Activated CD8-positive, alpha-beta memory T cell treated with anti-CD3 and anti-CD28 coated beads for 24 hours (primary cell): Measurements from ENCODE around the gene STPG1.
"Not testable (repeated sequence)": the region's sequence is repeated elsewhere in the genome, so short reads cannot be mapped to it uniquely, and the experiment has no call there.

Experiments used
- DNase-seq: peaks from one replicate; pipeline ENCODE4 v3.0.0-alpha.2; 2020

The STPG1 gene

GRCh38 chr1:24413350-24414163 lies at the start of gene STPG1:
TSS of gene STPG1 (minus strand) at chr1:24413782. CDS start at chr1:24401388, 12,394 bp downstream.
- DNase-seq: peak; percentile 93

DNA sequence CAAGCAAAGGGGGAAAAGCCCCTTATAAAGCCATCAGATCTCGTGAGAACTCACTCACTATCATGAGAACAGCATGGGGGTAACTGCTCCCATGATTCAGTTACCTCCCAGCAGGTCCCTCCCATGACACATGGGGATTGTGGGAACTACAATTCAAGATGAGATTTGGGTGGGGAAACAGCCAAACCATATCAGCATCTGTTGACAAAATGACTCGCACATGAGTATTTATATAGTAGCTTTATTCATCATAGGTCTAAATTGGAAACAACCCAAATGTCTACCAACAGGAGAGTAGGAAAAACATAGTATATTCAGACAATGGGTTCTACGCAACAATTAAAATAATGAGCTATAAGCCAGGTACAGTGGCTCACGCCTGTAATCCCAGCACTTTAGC lies 48.5 kb upstream of the STPG1 start:
- DNase-seq: not testable (repeated sequence)

- no peak for DNase-seq
Observed at GRCh38 chr1:24459551-24460266, 46.1 kb upstream of the STPG1 start.

DNA sequence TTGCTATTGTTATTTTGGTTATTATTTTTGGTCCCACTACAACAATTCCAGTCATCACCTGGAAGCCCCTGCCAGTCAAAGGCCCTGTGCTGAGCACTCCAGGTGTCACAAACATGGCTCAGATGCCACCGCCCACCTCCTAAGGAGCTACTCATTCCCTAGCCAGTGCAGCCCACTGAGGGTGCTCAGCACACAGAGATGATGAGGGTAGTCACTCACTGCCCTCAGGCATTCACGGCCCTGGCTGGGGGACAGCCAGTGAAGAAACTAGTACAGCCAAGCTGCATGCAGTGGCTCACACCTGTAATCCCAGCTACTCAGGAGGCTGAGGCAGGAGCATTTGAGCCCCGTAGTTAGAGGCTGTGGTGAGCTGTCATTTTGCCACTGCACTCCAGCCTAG lies 44.3 kb upstream of the STPG1 start:
- DNase-seq: no peak

GRCh38 chr1:24455272-24455671 lies 41.7 kb upstream of the STPG1 start:
- DNase-seq: no peak

GRCh38 chr1:24454673-24455072 lies 41.1 kb upstream of the STPG1 start:
- no peak for DNase-seq

DNA sequence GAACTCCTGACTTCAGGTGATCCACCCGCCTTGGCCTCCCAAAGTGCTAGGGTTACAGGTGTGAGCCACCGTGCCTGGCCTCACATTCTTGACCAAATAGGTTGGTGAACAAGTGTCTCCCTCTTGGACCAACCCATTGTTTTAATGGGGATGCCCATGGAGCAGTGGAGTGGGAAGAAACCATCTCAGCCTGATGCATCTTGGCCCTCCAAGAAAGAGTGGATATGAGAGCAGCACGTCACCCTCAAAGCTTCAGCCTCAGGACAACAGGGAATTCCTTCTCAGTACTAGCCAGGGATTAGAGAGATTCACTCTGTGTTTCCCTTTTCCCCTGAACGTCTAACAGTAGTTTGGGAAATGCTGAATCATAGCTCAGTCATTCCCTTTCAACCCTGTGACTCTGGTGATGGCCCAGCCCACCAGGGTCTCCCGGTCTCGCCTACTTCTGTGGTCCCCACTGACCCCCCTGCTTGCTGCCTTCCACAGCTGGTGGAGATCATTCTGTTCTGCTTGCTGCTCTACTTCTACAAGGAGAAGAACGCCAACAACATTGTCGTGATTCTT lies 39.4 kb upstream of the STPG1 start:
- no peak for DNase-seq

DNA sequence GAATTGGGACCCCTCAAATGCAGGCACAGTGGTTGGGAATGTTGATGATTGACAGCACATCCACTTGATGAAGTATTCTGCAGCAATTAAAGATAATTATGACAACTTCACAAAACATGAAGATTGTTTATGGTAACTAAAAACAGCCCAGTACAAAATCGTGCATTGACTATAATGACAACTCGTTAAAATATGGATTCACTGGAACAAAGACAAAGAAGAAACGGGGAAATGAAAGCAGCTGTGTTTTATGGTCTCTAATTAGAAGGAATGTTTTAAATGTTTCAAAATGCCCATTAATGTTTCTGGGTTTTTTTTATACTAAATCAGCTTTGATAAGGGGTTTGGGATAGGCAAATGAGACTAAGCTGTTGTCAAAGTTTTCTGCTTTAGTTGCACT lies 38.2 kb upstream of the STPG1 start:
- DNase-seq: no peak

- DNase-seq: no peak
Observed at GRCh38 chr1:24450857-24451397, 37.3 kb upstream of the STPG1 start.

GRCh38 chr1:24450316-24450715 lies 36.7 kb upstream of the STPG1 start:
- DNase-seq: no peak

GRCh38 chr1:24446446-24446845 lies 32.9 kb upstream of the STPG1 start:
- not testable (repeated sequence) for DNase-seq

DNA sequence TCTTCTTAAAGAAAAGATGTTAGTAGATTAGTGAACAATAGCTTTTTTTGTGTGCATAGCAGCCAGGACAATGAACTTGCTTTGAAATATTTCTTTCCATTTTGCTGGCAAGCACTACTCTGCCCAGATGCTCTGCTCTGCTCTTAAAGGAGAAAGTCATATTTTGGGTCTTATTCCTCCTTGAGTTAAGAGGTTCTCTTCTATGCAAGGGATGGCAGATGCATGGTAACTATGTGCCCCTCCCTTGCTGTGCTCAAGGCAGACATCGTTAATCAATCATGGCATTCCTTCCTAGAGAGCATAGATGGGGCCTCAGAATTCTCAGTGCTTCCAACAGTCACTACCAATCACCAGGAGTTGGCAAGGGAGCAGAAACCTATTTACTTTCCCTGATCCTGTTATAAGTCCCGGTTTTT lies 29.7 kb upstream of the STPG1 start:
- DNase-seq: no peak

DNA sequence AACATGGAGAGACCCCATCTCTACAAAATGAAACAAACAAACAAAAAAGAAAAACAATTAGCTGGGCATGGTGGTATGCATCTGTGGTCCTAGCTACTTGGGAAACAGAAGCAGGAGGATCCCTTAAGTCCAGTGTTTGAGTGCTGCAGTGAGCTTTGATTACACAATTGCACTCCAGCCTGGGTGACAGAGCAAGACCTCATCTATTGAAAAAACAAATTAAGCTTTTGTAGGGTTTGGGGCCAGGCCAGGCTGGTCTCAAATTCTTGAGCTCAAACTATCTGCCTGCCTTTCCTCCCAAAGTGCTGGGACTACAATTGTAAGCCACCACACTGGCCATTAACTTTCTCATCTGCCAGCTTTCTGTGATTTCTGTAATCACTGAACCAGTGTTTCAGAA lies 29.2 kb upstream of the STPG1 start:
- no peak for DNase-seq

DNA sequence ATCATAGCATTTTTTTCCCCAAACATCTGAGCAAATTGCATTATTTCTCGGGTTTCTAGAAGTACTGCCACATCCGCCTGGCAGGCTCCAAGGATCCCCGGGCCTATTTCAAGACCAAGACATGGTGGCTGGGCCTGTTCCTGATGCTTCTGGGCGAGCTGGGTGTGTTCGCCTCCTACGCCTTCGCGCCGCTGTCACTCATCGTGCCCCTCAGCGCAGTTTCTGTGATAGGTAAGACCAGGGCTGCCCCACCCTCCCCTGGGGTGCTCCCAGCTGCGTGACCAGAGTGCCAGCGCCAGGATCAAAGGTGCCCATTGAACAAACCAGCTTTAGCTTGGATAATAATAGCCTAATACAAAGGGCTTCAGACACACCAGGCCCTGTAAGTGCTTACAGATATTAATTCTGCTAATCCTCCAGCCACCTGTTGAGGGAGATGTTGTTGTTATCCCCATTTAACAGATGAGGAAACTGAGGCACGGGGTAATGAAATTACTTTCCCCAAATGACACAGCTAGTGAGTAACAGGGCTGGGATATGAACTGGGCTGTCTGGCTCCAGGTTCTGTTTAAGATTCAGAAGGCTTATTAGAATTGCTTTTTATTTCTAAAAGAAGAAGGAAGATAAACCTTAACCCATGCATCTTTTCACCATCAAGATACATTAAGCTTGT lies 28.6 kb upstream of the STPG1 start:
- no peak for DNase-seq

- no peak for DNase-seq
Observed at GRCh38 chr1:24441480-24441879, 27.9 kb upstream of the STPG1 start.

GRCh38 chr1:24440436-24440835 lies 26.9 kb upstream of the STPG1 start:
- DNase-seq: no peak

DNA sequence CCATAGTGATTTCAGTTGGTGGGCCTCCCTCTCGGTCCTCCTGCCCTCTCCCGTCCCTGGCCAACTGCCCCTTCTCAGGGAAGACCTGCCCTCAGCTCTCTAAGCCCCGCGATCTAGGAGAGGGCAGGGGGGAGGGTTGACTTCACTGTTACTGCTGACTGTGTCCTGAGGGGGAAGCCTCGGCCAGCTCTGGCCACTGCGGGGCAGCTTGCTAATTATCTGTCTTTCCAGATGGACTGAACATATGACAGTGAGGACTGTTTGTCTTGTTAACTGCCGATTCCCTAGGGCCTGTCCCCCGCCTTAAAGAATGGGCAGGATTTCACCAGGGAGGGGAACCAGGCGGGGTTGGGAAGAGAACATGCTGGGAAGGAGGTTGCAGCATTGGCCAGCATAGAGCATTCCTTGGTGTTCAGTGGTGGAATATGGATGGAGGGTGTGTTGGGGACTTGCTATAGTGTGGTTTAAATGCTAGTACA lies 24.9 kb upstream of the STPG1 start:
- no peak for DNase-seq

GRCh38 chr1:24437631-24438396 lies 24.2 kb upstream of the STPG1 start:
- no peak for DNase-seq

GRCh38 chr1:24435782-24436365 lies 22.3 kb upstream of the STPG1 start:
- no peak for DNase-seq

GRCh38 chr1:24427545-24427862 lies 13.9 kb upstream of the STPG1 start:
- DNase-seq: no peak

DNA sequence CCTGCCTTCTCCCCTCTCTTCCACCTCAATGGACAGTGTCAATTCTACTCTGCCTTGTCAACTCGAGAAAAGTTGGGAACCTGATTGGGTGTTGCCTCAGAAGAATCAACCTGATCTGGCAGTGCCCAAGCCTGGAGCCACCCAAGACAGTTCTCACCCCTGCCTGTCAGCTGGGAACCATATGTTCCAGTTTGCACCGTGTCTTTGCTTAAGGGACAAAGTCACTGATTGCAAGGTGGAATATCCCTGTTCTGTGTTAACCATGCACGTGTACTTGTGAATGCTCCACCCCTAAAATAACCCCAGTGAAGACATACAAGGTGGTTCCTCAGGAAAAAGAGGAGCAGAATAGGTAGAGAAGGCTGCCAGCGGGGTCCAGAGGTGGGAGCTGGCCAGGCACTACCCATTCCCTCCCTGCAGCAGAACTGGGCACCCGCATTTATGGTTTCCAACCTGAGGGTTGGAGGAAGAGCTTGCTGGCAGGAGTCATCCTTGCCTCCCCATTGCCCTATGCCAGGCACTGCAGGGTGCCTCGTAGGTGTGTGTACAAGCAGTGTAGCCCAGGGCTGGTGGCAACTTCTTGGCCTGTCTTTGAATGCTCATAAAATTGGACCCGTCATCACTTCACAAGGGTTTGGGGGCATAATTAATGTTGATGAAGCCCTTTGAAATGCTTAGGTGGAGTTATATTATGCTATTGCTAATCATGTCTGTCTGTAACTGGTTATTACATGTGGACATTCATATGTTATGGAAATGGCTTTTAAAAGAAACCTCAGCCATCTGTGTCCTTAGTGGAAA lies 13.4 kb upstream of the STPG1 start:
- peak; percentile 13 for DNase-seq
